H9 (cell line): ENCODE results near the gene FAM43A. TPM values are rescaled to one million over a fixed set of nuclear protein-coding genes. Genes with fewer than 3 reads are reported as not detected.
A peak's percentile ranks its signal among the peaks of the same experiment; 100 is the strongest.

ENCODE experiments used
- DNase-seq: peaks from one replicate; pipeline ENCODE4 v3.0.0-alpha.2; 2017
- H2AFZ ChIP-seq: one replicate; pipeline ENCODE4 v1.6.1; 2013; ENCODE audit warnings: mild to moderate bottlenecking, low read length, control low read depth, moderate library complexity
- H2AK5ac ChIP-seq: 2 replicates; pipeline ENCODE4 v1.6.1; 2013; ENCODE audit warnings: low read length, control low read depth, mixed read lengths; ENCODE audit not compliant: insufficient read length
- H2BK120ac ChIP-seq: one replicate; pipeline ENCODE4 v1.6.1; 2013; ENCODE audit warnings: low read depth, mild to moderate bottlenecking, low read length, control low read depth, inconsistent platforms; ENCODE audit not compliant: poor library complexity, severe bottlenecking
- H2BK12ac ChIP-seq: 2 replicates; pipeline ENCODE4 v1.6.1; 2013; ENCODE audit warnings: low read length, control low read depth, mixed read lengths, low read depth; ENCODE audit not compliant: insufficient read length
- H2BK15ac ChIP-seq: 2 replicates; pipeline ENCODE4 v1.6.1; 2013; ENCODE audit warnings: low read depth, low read length, control low read depth
- H2BK20ac ChIP-seq: one replicate; pipeline ENCODE4 v1.6.1; 2013; ENCODE audit warnings: low read depth, mild to moderate bottlenecking, low read length, control low read depth, inconsistent platforms; ENCODE audit not compliant: poor library complexity, severe bottlenecking
- H2BK5ac ChIP-seq: 2 replicates; pipeline ENCODE4 v1.6.1; 2013; ENCODE audit warnings: low read length, control low read depth, mixed read lengths; ENCODE audit not compliant: insufficient read length
- H3K14ac ChIP-seq: 2 replicates; pipeline ENCODE4 v1.6.1; 2013; ENCODE audit warnings: low read length, control low read depth; ENCODE audit not compliant: insufficient read depth
- H3K18ac ChIP-seq: 2 replicates; pipeline ENCODE4 v1.6.1; 2013; ENCODE audit warnings: low read depth, mild to moderate bottlenecking, mixed read lengths, low read length, control low read depth; ENCODE audit not compliant: insufficient read length
- H3K23ac ChIP-seq: 2 replicates; pipeline ENCODE4 v1.6.1; 2013; ENCODE audit warnings: low read length, control low read depth, mixed read lengths, low read depth; ENCODE audit not compliant: insufficient read length
- H3K23me2 ChIP-seq: 2 replicates; pipeline ENCODE4 v1.6.1; 2013; ENCODE audit warnings: low read depth, mild to moderate bottlenecking, mixed read lengths, low read length, control low read depth; ENCODE audit not compliant: insufficient read length, poor library complexity, severe bottlenecking
- H3K27ac ChIP-seq: 2 replicates; pipeline ENCODE4 v1.5.1; 2013; ENCODE audit warnings: low read length, control low read depth, mixed read lengths, low read depth; ENCODE audit not compliant: insufficient read length
- H3K27me3 ChIP-seq: 2 replicates; pipeline ENCODE4 v1.6.1; 2013; ENCODE audit warnings: low read length, control low read depth, inconsistent platforms; ENCODE audit not compliant: insufficient read depth
- H3K4ac ChIP-seq: 2 replicates; pipeline ENCODE4 v1.6.1; 2013; ENCODE audit warnings: low read depth, mild to moderate bottlenecking, control low read depth, inconsistent platforms, low read length, moderate library complexity
- H3K4me1 ChIP-seq: 2 replicates; pipeline ENCODE4 v1.6.1; 2013; ENCODE audit warnings: low read length, control low read depth, inconsistent platforms; ENCODE audit not compliant: insufficient read depth
- H3K4me2 ChIP-seq: 2 replicates; pipeline ENCODE4 v1.6.1; 2013; ENCODE audit warnings: low read length, control low read depth, mixed read lengths; ENCODE audit not compliant: insufficient read length, insufficient read depth
- H3K56ac ChIP-seq: 2 replicates; pipeline ENCODE4 v1.6.1; 2013; ENCODE audit warnings: low read depth, mild to moderate bottlenecking, mixed read lengths, low read length, control low read depth; ENCODE audit not compliant: insufficient read length
- H3K79me1 ChIP-seq: 2 replicates; pipeline ENCODE4 v1.6.1; 2013; ENCODE audit warnings: low read depth, mild to moderate bottlenecking, moderate library complexity, low read length, control low read depth, inconsistent platforms; ENCODE audit not compliant: insufficient read depth, poor library complexity, severe bottlenecking
- H3K79me2 ChIP-seq: 2 replicates; pipeline ENCODE4 v1.6.1; 2013; ENCODE audit warnings: low read length, control low read depth, inconsistent platforms; ENCODE audit not compliant: insufficient read depth
- H3K9ac ChIP-seq: 2 replicates; pipeline ENCODE4 v1.6.1; 2013; ENCODE audit warnings: low read length, control low read depth, mixed read lengths; ENCODE audit not compliant: insufficient read length; ENCODE audit errors: extremely low read depth
- H3K9me3 ChIP-seq: one replicate; pipeline ENCODE4 v1.6.1; 2013; ENCODE audit warnings: low read depth, low read length, inconsistent platforms; ENCODE audit not compliant: control insufficient read depth
- H3T11ph ChIP-seq: one replicate; pipeline ENCODE4 v1.6.1; 2013; ENCODE audit warnings: mild to moderate bottlenecking, low read length, control low read depth, inconsistent platforms
- H4K20me1 ChIP-seq: one replicate; pipeline ENCODE4 v1.6.1; 2013; ENCODE audit not compliant: control insufficient read depth, insufficient read length, insufficient read depth
- H4K5ac ChIP-seq: 2 replicates; pipeline ENCODE4 v1.6.1; 2013; ENCODE audit warnings: low read depth, mild to moderate bottlenecking, mixed read lengths, low read length, control low read depth; ENCODE audit not compliant: insufficient read length
- H4K8ac ChIP-seq: replicated peaks from 2 replicates; pipeline ENCODE4 v1.6.1; 2013; ENCODE audit warnings: low read length, control low read depth, mixed read lengths, low read depth; ENCODE audit not compliant: insufficient read length
- H4K91ac ChIP-seq: 2 replicates; pipeline ENCODE4 v1.6.1; 2013; ENCODE audit warnings: low read depth, mild to moderate bottlenecking, moderate library complexity, mixed read lengths, low read length, control low read depth; ENCODE audit not compliant: insufficient read length
- H3K27ac Mint-ChIP-seq, 3 experiments: 2 replicates in 2 of 3; 3 replicates in 1 of 3; pipeline ENCODE4 v1.8.0; 2020 to 2021; ENCODE audit warnings: mixed read lengths in 3 of 3, mild to moderate bottlenecking in 1 of 3, moderate library complexity in 1 of 3
- H3K27me3 Mint-ChIP-seq: 2 replicates; pipeline ENCODE4 v1.8.0; 2021; ENCODE audit warnings: low read depth, mild to moderate bottlenecking, moderate library complexity, mixed read lengths
- H3K36me3 Mint-ChIP-seq, 3 experiments: 2 replicates in 2 of 3; 3 replicates in 1 of 3; pipeline ENCODE4 v1.8.0; 2020 to 2021; ENCODE audit warnings: low read depth in 3 of 3, mixed read lengths in 3 of 3; ENCODE audit not compliant: insufficient read depth in 1 of 3
- H3K4me1 Mint-ChIP-seq, 2 experiments: 2 replicates each; pipeline ENCODE4 v1.8.0; 2020; ENCODE audit warnings: mixed read lengths in 2 of 2
- H3K4me3 Mint-ChIP-seq, 2 experiments: 2 replicates in 1 of 2; 3 replicates in 1 of 2; pipeline ENCODE4 v1.8.0; 2020 to 2021; ENCODE audit warnings: mild to moderate bottlenecking in 2 of 2, mixed read lengths in 2 of 2, moderate library complexity in 1 of 2
- H3K9me3 Mint-ChIP-seq, 2 experiments: 2 replicates in 1 of 2; 3 replicates in 1 of 2; pipeline ENCODE4 v1.8.0; 2020; ENCODE audit warnings: mild to moderate bottlenecking in 2 of 2, mixed read lengths in 2 of 2, moderate library complexity in 1 of 2
- CTCF ChIP-seq: fragments of 200-600 bp; sonication (generic); conservative IDR thresholded peaks from 3 replicates; pipeline ENCODE4 v1.8.0; 2021; ENCODE audit warnings: antibody characterized with exemption, mild to moderate bottlenecking
- WGBS: extraction: QIAGEN DNeasy Blood & Tissue Kit; methylation state at CpG from one replicate; pipeline ENCODE4 v1.1.7; 2013; ENCODE audit warnings: missing lambda C conversion rate, low lambda C conversion rate, mixed read lengths; ENCODE audit not compliant: insufficient read length; ENCODE audit errors: extremely low coverage; 5-methylcytosine and 5-hydroxymethylcytosine counted together
- total RNA-seq: library from RNA; stranded (reverse); gene quantifications from 2 replicates; pipeline ENCODE4 v1.2.1, GENCODE V29; 2021

Gene FAM43A
- total RNA-seq, 1 experiment from 2014 or later = 2.7 TPM

DNA sequence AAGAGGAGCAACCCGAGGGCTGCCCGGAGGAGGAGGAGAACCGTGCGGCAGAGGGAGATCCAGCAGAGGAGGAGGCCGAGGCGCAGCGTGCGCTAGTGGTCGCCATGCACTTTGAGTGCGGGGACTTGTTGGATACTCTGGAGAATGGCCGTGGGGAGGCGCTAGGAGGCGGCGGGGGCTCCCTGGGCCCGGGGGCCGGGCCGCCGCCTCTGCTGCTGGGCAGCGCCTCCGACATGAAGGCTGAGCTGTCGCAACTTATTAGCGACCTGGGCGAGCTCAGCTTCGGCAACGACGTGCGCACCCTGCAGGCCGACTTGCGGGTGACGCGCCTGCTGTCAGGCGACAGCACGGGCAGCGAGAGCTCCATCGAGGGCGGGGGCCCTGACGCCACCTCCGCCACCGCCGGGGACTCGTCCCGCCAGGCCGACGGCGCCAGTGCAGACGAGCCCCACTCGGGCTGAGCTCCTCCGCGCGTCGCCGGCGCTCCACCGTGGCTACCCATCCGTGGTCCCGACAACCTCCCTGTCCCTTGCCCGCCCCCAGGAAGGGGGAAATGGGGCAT is 2.0 kb downstream of the FAM43A start:
- H4K20me1 ChIP-seq = no peaks in the 10 kb centered on the region
- no peak overlapping the region for H2BK5ac ChIP-seq
- Mint-ChIP-seq H3K27ac (no peak overlapping the region; a peak in 1 of 7 replicates), H3K27me3 (peaks cover 54% of the 10 kb centered on the region), H3K4me1 (peaks cover 24 to 41% of the 10 kb centered on the region in 2 experiments), H3K36me3 (0 out of 7 replicates have a peak, but pooled peaks cover 0 to 2% (median 0%) of the 10 kb centered on the region in 3 experiments), H3K9me3 (no peaks in the 10 kb centered on the region; a peak in 2 of 5 replicates), H3K4me3 (peak overlapping the region; percentile 72 to 92)
- H3T11ph ChIP-seq = no peak overlapping the region
- no peak overlapping the region for H3K23ac ChIP-seq
- H3K14ac ChIP-seq = peak overlapping the region; percentile 15
- no peaks in the 10 kb centered on the region for H3K9me3 ChIP-seq
- H3K79me2 ChIP-seq = no peaks in the 10 kb centered on the region
- H3K27ac ChIP-seq = no peak overlapping the region
- no CpG with 5 or more reads among the region's 57 CpGs for WGBS
- no peak overlapping the region for H3K9ac ChIP-seq
- peak; percentile 74 for TF ChIP-seq CTCF
- H3K23me2 ChIP-seq = peaks cover 26% of the 10 kb centered on the region
- no peak overlapping the region for H4K5ac ChIP-seq
- H2BK12ac ChIP-seq = no peak overlapping the region
- H3K4ac ChIP-seq = no peak overlapping the region
- H4K8ac ChIP-seq = no peak overlapping the region
- H4K91ac ChIP-seq = no peak overlapping the region
- no peak overlapping the region for H2BK120ac ChIP-seq
- no peaks in the 10 kb centered on the region for H3K4me1 ChIP-seq
- no peak overlapping the region for H2AFZ ChIP-seq
- H3K56ac ChIP-seq = no peak overlapping the region
- H3K27me3 ChIP-seq = peaks cover 22% of the 10 kb centered on the region; the same call in 1 of the 2 replicates
- no peak overlapping the region for H2BK15ac ChIP-seq
- H3K4me2 ChIP-seq = peak overlapping the region; percentile 74
- no peak overlapping the region for H2AK5ac ChIP-seq
- peak overlapping the region; percentile 29 for H3K18ac ChIP-seq
- H3K79me1 ChIP-seq = no peaks in the 10 kb centered on the region
- peak; percentile 94 for DNase-seq
- H2BK20ac ChIP-seq = no peak overlapping the region
